ENCODE results near the gene NETO1.
A peak's percentile ranks its signal among the peaks of the same experiment; 100 is the strongest.

The NETO1 gene

DNA sequence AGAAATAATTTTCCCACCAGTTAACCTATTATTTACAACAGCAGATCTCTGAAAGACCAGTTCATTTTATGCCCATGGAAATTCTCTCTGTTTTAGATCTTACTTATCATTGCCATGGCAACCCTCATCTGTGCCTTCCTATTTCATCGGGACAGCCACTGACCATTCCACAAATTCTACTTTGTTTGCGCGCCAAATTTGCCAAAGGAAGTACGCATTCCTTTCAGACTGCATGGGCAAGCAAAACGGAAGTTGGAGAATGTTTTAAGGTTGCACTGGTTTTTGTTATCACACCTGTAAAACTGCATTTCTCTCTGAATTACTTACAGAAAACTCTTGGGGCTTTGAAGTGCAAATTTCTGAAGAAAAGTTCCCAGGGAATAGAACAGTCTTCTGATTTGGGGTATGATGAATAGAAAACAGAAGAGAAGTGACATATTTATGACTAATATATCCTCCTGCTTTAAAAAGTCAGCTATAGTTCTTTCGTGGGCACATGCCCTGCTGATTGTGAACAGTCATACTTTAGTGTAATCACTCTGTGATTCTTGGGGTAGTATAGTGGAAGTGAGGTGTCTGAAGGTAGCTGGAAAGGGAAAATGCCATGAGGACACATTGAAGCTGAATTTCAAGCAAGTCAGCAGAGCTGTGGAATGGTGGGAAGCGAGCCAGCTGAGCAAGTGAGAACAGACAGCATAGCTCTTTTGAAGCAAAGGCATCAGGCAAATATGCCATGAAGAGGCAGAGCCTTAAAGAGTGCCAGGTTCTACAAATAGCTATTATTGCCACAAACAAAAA, 20.9 kb downstream of the NETO1 start:
- no peak for DNase-seq (ENCODE audit: low read depth in 2 of 3, low spot score in 1 of 3)

DNA sequence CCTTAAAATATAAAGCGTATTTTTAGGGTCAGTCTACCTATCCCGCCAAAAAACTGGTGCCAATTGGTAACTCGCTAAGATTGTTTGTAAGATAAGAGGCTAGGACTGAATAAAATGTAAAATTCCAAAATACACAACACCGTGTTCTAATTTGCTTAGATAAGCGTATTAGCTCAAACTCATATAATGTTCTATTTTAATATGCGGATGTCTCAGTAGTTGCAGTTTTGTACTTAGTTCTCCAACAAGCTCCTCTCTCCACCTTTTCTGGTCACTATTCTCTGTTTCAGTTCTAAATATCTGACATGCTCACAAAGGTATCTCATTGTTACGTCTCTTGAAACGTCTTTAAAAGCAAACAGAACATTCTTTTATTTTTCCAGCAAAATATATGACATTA, 24.0 kb downstream of the NETO1 start:
- no peak for DNase-seq (ENCODE audit: low read depth in 2 of 3, low spot score in 1 of 3)

DNA sequence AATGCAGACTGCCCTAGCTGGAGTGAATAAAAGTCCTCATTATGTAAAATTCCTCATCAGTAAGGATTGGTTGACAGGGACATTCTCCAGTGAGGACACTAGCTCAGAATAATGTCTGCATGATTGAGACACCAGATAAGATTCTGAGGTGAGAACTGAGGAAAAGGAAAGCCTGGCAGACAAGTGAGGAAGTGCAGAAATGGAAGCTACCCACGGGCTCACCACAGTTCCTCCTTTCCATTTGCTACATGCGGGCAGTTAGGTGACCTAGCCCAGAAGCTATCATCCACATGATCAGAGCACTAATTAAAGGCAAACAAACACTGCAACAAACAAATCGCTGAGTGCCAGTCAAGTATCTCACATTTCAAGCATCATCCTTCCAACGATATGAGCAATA, 27.7 kb downstream of the NETO1 start:
- no peak for DNase-seq (ENCODE audit: low read depth in 2 of 3, low spot score in 1 of 3)

DNA sequence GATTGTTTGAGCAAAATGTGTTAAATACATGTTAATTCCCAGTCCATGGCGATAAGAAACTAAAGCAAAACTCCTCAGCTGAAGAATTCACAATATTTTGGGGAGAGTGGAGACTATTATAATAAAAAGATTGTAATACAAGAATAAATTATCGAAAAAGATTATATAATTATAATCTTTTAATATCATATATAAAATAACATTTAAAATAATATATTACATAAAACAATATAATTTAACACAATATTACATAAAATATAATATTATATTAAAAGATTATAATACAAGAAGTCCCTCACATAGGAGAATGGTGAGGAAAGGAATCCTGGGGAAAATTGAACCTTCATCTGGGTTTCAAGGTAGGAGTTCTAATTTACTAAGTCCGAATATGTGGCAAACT, 33.1 kb downstream of the NETO1 start:
- DNase-seq (ENCODE audit: low read depth in 2 of 3, low spot score in 1 of 3): no peak

DNA sequence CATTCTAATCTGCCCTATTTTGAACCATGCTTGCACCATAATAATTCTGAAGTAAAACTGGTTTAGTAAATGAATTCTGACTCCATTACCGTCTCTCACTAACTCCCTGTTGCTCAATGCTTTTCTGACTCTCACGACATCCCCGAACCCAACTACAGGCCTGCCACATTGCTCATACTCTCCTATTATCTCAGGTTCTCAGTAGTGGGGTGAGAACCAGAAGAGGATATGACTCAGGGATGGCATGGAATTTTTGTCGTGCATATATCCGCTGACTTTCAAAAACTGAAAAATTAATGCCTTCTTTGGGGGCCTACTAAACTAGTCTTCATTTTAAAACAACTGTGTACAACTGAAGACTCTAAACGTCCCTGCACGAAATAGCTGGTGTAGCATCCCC, 34.3 kb downstream of the NETO1 start:
- no peak for DNase-seq (ENCODE audit: low read depth in 2 of 3, low spot score in 1 of 3)

DNA sequence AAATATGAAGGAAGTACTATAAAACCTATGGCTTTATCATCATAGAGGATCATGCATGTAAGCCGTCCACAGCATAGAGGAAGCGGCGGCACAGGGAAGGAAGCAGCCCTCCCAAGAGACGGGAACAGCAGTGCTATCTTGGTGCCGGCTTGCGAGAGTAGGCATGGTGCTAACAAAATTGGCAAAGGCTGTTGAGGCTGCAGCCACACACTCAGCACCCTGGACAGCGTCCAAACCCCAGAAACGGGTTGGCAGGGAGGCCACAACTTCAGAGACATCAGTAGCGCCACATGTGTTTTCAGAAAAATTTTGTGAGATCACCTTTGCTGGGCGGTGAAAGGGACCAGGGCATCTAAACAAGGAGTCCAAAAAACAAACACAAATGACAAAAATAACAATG, 37.7 kb downstream of the NETO1 start:
- DNase-seq (ENCODE audit: low read depth in 2 of 3, low spot score in 1 of 3): no peak

DNA sequence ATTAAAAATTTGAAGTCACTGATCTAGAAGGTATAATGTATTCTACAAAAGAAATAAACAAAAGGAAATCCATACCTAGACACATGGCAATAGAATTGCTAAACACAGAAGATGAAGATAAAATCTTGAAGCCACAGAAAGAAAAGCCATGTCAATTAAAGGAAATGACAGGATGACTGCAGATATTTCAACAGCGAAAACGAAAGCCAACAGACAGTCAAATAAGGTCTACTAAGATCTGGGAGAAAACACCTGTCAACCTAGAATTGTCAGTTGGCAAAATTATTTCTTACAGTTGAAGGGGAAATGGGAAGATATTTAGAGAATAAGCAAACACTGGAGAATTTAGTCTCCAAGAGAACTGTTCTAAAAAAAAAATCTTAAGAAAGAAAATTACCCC, 39.2 kb downstream of the NETO1 start:
- no peak for DNase-seq (ENCODE audit: low read depth in 2 of 3, low spot score in 1 of 3)

DNA sequence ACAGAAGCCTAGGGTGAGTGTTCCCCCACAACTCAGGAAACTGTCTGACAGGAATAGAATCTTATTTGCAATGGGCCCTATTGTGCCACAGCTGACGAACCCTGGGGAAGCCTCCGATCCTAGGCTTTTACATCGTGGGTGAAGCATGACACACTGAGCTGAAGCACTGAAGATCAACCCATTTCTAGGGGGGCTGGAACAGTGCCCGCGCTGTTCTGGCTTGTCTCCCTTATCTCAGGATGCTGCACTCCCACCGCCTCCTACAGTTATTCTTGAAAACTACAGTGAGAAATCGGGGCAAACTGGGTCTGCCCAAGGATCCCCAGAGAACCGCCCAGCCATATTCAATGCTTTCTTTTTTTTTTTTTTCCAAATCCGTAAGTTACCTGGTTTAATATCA, 41.1 kb downstream of the NETO1 start:
- no peak for DNase-seq (ENCODE audit: low read depth in 2 of 3, low spot score in 1 of 3)

DNA sequence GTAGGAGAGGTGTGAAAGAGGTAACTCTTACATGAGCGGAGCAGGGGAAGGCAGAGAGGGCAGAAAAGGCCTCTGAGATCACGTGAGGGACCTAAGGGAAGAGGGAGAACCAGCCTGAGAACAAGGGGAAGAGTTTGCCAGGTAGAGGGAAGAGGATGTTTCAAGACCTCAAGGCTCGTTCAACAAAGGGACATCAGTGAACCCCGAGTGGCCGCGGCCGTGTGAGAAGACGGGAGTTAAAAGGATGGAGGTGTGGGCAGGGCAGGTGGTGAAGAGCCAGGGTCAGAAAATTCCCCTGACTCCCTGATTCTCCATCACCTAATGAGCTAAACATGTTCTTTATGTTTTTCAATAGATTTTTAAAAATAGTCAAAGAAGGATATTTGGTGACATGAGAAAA, 44.4 kb downstream of the NETO1 start:
- DNase-seq (ENCODE audit: low read depth in 2 of 3, low spot score in 1 of 3): no peak

DNA sequence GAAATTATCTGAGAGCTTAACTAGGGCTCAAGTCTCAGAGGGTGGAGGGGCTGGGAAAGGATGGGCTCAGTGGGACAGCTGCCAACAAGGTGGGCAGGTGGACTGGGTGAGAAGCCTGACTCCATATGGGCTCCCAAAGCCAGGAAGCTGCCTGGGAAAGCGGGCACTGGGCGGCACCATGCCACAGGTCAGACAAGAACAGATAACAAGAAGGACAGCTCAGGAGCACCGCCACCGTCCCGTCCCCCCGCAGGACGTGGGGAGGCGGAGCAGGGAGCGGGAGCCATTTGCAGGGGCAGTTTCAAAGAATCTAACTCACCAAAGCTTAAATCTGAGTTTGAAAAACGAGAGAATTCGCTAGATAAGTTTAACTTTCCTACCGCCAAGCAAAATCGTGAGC, 45.6 kb downstream of the NETO1 start:
- no peak for DNase-seq (ENCODE audit: low read depth in 2 of 3, low spot score in 1 of 3)

DNA sequence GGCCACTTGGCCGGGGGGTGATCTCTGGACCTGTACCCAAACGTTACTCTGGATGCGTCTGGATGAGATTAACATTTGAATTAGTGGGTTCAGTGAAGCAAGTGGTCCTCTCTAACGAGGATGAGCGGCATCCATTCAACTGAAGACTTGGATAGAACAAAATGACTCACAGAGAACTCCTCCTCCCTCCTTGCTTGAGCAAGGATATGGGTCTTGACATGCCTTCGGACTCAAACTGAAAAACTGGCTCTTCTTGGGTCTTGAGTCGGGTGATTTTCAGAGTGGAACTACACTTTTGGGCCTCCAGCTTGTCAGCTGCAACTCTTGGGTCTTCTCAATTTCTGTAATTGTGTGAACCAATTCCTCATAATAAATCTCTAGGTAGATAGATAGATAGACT, 47.2 kb downstream of the NETO1 start:
- DNase-seq (ENCODE audit: low read depth in 2 of 3, low spot score in 1 of 3): no peak

DNA sequence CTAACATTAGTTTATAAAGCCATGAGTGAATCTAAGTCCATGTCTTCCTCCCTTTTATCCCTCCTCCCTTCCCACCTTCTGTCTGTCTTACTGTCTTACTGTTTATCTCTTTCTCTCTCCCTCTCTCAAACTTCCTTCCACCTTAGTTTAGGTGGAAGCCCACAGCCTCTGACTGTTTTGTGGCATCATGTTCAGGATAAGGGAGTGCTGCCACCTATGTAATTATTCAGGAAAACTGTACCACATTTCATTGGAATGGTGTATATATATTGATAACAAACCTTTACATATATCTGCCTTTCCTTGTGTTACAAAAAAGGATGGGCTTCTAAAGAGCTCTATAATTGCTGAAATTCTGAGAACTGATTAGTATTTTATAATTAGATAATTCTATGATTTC, 48.7 kb downstream of the NETO1 start:
- no peak for DNase-seq (ENCODE audit: low read depth in 2 of 3, low spot score in 1 of 3)

DNA sequence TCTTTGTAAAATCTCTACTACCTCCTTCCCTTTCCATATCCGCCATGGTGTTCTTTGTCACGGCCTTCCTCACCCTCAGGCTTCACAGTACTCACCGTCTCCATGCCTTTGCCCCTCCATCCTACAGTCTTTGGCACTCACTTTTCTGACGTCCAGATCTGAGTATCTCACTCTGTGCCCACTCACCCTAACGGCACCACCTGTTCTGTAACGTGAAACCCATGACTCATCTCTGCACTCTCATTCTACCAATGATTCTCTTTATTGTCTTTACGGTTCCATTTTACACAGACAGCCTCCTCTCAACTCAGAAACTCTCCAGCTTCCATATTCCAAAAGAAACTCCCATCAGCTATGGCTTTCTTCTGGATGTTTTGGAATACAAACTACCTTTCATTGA, 56.7 kb downstream of the NETO1 start:
- no peak for DNase-seq (ENCODE audit: low read depth in 2 of 3, low spot score in 1 of 3)

DNA sequence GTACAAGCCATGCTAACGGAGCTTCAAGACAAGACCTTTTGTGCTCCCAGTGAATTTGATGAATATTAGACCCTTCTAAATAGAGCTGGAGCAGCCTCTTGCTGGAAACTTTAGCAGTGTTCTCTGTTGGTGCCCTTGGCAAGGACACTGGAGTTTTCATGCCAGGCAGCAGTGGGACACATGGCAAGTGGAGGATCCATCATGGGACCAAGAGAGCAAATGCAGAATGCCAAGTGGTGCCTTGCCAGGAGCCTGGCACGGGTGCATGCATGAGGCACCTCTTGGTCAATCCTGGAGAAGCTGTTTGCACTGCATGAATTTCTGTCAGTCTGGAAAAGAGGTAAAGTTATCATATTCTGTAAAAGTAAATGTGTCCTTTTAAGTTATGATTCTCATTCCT, 59.1 kb downstream of the NETO1 start:
- no peak for DNase-seq (ENCODE audit: low read depth in 2 of 3, low spot score in 1 of 3)

DNA sequence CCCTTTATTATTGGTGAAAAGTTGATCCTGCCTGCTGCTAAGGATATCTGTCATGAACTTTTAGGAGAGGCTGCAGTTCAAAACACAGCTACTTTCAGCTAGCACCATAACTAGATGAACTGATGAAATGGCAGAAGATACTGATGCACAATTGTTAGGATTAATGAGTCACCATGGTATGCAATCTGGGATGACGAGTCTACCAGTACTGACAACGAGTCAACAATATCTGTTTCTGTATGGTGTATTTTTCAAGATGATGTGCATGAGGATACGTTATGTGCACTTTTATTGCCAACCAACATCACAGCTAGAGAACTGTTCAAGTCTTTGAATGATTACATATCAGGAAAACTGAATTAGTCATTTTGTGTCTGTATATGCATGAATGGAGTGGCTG, 68.7 kb downstream of the NETO1 start:
- DNase-seq (ENCODE audit: low read depth in 2 of 3, low spot score in 1 of 3): no peak

DNA sequence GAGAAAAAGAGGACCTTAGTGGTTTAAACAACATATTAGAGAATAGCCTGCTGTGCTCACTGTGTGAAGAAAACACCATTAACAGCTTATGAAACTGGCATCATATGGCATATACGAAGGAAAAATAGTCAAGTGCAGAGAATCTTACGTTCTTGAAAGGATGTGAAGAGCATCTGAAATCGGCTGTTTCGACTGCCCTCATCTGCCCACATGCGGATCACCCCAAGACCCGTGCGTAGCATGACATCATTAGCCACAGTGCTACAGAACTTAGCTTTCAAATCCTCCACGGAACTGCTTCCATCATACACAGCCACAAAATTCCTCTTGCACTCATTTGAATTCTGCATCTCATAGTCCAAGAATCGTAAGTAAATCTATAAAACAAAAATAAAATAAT, 84.3 kb downstream of the NETO1 start:
- no peak for DNase-seq (ENCODE audit: low read depth in 2 of 3, low spot score in 1 of 3)

DNA sequence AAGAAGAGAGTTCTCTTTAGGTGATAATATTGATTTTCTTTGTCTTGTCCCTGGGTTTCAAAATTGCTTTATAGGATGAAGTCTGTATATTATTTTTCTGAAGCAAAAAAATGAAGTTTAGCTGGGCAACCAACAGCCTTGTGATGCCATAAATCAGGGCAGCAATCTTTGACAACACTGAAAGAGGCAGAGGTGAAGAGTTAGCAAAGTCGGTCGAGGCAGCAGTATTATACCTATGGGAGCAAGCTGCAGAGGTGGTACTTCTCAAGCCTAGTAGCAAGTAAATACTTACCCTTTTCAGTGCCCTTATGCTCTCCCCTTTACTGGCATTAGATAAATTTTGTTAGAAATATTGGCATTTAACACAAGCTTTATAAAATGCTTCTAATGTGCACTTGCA, 92.9 kb downstream of the NETO1 start:
- no peak for DNase-seq (ENCODE audit: low read depth in 2 of 3, low spot score in 1 of 3)

DNA sequence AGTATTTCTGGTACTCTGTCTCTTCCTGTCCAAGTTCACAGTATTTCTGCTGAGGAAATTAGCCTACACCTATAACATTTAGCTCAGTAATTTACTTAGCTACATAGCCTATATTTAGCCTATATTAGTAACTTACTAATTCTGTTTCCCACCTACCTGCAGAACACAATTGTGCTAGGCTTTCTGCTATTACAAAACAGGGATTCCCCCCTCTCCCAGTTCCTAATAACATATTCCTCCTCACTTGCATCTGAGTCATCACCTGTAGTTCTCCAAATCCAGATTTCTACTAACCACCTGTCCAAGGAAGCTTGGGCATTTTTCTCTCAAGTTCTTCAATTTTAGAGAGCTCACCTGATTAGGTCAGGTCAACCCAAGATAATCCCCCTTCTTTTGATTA, 94.9 kb downstream of the NETO1 start:
- no peak for DNase-seq (ENCODE audit: low read depth in 2 of 3, low spot score in 1 of 3)

DNA sequence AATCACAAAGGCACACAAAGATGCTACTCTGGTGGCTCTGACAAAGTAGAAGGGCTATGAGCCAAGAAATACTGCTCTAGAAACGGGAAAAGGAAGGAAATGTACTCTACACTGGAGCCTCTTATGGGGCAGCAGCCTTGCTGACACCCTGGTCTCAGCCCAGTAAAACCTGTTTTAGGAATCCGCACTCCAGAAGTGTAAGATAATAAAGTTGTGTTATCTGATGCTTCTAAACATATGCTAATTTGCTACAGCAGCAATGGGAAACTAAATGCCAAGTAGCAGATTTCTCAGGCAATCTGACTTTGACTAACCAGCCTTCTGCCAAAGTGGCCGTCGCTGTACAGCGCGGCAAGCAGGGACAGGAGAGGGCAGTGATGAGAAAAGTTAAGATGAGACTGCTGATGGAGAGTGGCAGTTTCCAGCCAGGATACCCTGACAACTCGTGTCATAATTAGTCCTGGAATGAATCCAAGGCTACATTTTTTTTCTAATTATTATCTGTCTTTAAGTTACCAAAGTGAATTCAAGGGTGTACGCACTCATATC, 99.0 kb downstream of the NETO1 start:
- no peak for DNase-seq (ENCODE audit: low read depth in 2 of 3, low spot score in 1 of 3)

DNA sequence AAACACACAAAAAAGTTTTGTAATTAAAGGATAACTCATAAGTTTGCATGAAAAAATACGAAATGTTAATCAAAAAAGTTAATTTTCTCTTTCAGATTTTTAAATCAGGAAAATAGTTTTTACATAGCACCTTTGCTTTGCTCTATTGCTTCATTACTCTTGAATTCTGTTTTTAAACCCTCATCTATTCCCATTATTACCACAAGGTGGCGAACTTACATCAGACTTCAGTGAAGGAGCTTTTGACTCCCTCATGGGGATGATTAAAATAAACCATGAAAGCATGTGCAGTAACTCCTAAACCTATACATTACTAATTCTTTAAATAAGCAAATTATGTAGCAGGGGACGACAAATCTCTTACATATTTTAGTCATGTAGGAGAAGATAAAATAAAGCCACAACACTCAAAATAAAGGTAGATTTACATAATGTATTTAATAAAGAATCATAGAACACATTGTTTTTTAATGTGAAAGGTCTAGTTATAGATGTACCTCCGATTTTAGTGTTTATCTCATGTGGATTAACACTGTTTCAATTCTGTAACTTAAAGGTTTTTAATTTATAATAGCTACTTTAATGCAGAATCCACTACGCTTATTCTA, 105.2 kb downstream of the NETO1 start:
- DNase-seq (ENCODE audit: low read depth in 2 of 3, low spot score in 1 of 3): peak in 1 of 3 donors; percentile 19

DNA sequence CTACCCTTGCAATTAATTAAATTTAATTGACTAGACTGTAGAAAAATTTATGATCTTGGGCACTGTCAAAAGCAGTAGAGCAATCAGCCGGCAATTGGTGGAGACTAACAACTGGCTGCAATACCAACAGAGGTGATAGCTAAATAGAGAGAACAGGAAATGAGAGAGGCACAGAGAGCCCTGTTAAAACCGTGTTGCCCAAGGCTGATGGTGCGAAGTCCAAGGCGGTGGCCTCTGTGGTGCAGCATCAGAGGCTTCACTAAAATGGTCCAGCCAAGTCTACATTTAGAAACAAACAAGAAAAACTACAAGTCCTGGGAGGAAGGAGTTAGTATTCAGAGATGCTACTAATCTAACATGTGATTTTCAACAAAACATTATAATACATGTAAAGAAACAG, 115.6 kb downstream of the NETO1 start:
- no peak for DNase-seq (ENCODE audit: low read depth in 2 of 3, low spot score in 1 of 3)

DNA sequence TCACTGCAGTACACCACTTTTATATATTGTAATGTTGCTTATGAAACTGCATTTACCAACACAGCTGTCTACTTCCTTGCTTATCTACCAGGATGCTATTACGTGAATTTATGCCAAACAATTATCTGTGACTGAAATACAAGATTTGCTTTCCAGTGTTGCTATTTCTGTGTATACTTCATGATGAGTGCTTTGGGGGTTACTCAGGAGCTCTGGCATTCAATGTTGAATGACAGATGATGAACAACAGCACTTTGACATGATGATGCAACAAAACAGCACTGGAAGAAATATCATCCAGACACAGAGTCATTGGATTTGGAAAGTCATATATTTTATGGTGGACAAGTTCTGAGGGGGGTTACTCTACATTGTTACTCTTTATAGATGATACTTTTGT, 125.8 kb downstream of the NETO1 start:
- DNase-seq (ENCODE audit: low read depth in 2 of 3, low spot score in 1 of 3): no peak

DNA sequence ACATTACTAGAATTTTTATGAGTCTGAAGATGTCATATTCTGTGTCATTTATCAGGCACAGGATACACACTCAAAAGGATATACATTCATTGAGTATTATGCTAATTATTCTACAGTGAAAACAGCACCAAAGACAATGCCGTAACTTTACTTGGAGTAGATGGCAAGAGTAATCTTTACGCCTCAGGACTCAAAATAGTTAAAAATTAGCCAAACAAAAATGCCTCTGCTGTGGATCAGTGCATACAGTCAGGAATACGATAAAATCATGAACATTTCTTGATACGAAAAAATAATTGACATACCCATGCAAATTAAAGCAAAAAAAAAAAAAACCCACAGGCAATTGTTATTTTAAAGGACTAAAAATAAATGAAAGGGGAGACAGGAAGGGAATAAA, 129.7 kb downstream of the NETO1 start:
- no peak for DNase-seq (ENCODE audit: low read depth in 2 of 3, low spot score in 1 of 3)
